Superior temporal gyrus (tissue), 1 donor: ENCODE measurements around the gene OR52K1.
"Not testable (repeated sequence)": the region's sequence is repeated elsewhere in the genome, so short reads cannot be mapped to it uniquely, and the experiment has no call there.

Experiments
- DNase-seq: peaks from one replicate; pipeline ENCODE4 v3.0.0-alpha.2; 2016; ENCODE audit errors: extremely low spot score

OR52K1 gene

GRCh38 chr11:4482445-4482844 lies at the start of gene OR52K1:
Gene OR52K1 (plus strand): TSS chr11:4482646. CDS start chr11:4488901, 6,255 bp downstream.
- DNase-seq, result no peak

GRCh38 chr11:4433856-4434255 lies 48.6 kb upstream of the OR52K1 start:
- no peak for DNase-seq

- DNase-seq, result no peak
These were observed 46.0 kb upstream of the OR52K1 start for GRCh38 chr11:4436411-4436810.

GRCh38 chr11:4441515-4441914 lies 40.9 kb upstream of the OR52K1 start:
- no peak for DNase-seq

GRCh38 chr11:4443232-4443891 lies 39.1 kb upstream of the OR52K1 start:
- no peak for DNase-seq

GRCh38 chr11:4448995-4449394 lies 33.5 kb upstream of the OR52K1 start, which contains the start of gene OR52K2:
Gene OR52K2 (plus strand): TSS chr11:4449295. CDS start chr11:4449340, 45 bp downstream.
- DNase-seq, result no peak

GRCh38 chr11:4453118-4453517 lies 29.3 kb upstream of the OR52K1 start:
- no peak for DNase-seq

- DNase-seq, result no peak
These were observed 28.4 kb upstream of the OR52K1 start for GRCh38 chr11:4454021-4454420.

GRCh38 chr11:4455419-4455818 lies 27.0 kb upstream of the OR52K1 start:
- DNase-seq, result no peak

GRCh38 chr11:4459500-4459899 lies 22.9 kb upstream of the OR52K1 start:
- DNase-seq, result no peak

- DNase-seq, result no peak
These were observed 22.3 kb upstream of the OR52K1 start for GRCh38 chr11:4460151-4460550.

- no peak for DNase-seq
These were observed 18.0 kb upstream of the OR52K1 start for GRCh38 chr11:4464216-4465159.

- no peak for DNase-seq
These were observed 17.0 kb upstream of the OR52K1 start for GRCh38 chr11:4465407-4465806.

- DNase-seq, result no peak
These were observed 16.1 kb upstream of the OR52K1 start for GRCh38 chr11:4466131-4466870.

- DNase-seq, result no peak
These were observed 15.5 kb upstream of the OR52K1 start for GRCh38 chr11:4466871-4467442.

GRCh38 chr11:4467811-4468606 lies 14.4 kb upstream of the OR52K1 start:
- no peak for DNase-seq

- no peak for DNase-seq
These were observed 2.8 kb upstream of the OR52K1 start for GRCh38 chr11:4479644-4480043.

GRCh38 chr11:4480577-4481239 lies 1.7 kb upstream of the OR52K1 start:
- DNase-seq, result no peak

GRCh38 chr11:4481240-4481582 lies 1.2 kb upstream of the OR52K1 start:
- no peak for DNase-seq

GRCh38 chr11:4484310-4484709 lies 1.9 kb downstream of the OR52K1 start:
- DNase-seq, result no peak

- not testable (repeated sequence) for DNase-seq
These were observed 9.0 kb downstream of the OR52K1 start for GRCh38 chr11:4491405-4491804.
